H1 (cell line): Measurements from ENCODE around the gene MREG. TPM values are rescaled to one million over a fixed set of nuclear protein-coding genes. Genes with fewer than 3 reads are reported as not detected.

Source experiments
- CTCF ChIA-PET: fragments of 300-600 bp; sonication (Branson Sonifier 250); formaldehyde crosslinking; loops from one replicate; lab custom pipeline; 2021; ENCODE audit not compliant: partially characterized antibody; lab: Charles Lee
- POLR2A ChIA-PET: fragments of 300-600 bp; sonication (Branson Sonifier 250); formaldehyde crosslinking; loops from one replicate; lab custom pipeline; 2021; ENCODE audit warnings: inconsistent platforms; ENCODE audit not compliant: partially characterized antibody; lab: Charles Lee
- DNase-seq, 2 experiments: peaks; one replicate each; pipeline versions ENCODE4 v3.0.0 to v3.0.0-alpha.2; 2010 to 2022; ENCODE audit warnings: low spot score in 2 of 2, low read depth in 1 of 2, mixed read lengths in 1 of 2
- FAIRE-seq: peaks from 2 replicates; lab custom pipeline; 2011; peaks lifted over from hg19 to GRCh38; lab: Jason Lieb, UNC
- H2AFZ ChIP-seq: 2 replicates; pipeline ENCODE4 v1.8.1; 2012; ENCODE audit warnings: low read length, inconsistent platforms
- H2AK5ac ChIP-seq: 2 replicates; pipeline ENCODE4 v1.6.1; 2013; ENCODE audit warnings: low read depth, low read length
- H2BK120ac ChIP-seq: replicated peaks from 2 replicates; pipeline ENCODE3; 2013; ENCODE audit warnings: low read depth, low read length, inconsistent platforms
- H2BK12ac ChIP-seq: 2 replicates; pipeline ENCODE4 v1.6.1; 2013; ENCODE audit warnings: low read depth, low read length
- H2BK15ac ChIP-seq: 2 replicates; pipeline ENCODE4 v1.6.1; 2013; ENCODE audit warnings: low read length
- H2BK20ac ChIP-seq: 2 replicates; pipeline ENCODE4 v1.6.1; 2013; ENCODE audit warnings: low read length
- H2BK5ac ChIP-seq: 2 replicates; pipeline ENCODE4 v1.6.1; 2013; ENCODE audit warnings: low read depth, low read length
- H3K14ac ChIP-seq: 2 replicates; pipeline ENCODE4 v1.6.1; 2013; ENCODE audit warnings: inconsistent platforms; ENCODE audit not compliant: insufficient read length
- H3K18ac ChIP-seq: 2 replicates; pipeline ENCODE4 v1.6.1; 2013; ENCODE audit warnings: low read length; ENCODE audit errors: extremely low read depth
- H3K23ac ChIP-seq: 2 replicates; pipeline ENCODE4 v1.6.1; 2013; ENCODE audit warnings: inconsistent platforms; ENCODE audit not compliant: insufficient read length
- H3K23me2 ChIP-seq: 2 replicates; pipeline ENCODE4 v1.6.1; 2013; ENCODE audit warnings: low read depth, low read length
- H3K27ac ChIP-seq: 2 replicates; pipeline ENCODE4 v1.6.1; 2011; ENCODE audit warnings: low read depth, low read length, inconsistent platforms
- H3K27me3 ChIP-seq, 4 experiments: replicated peaks in 1 of 4; 1 replicate in 1 of 4; 2 replicates in 3 of 4; pipeline versions ENCODE4 v1.6.1 to v1.8.1; 2011 to 2013; ENCODE audit warnings: low read length in 3 of 4, mild to moderate bottlenecking in 3 of 4, inconsistent platforms in 2 of 4, mixed read lengths in 2 of 4, moderate library complexity in 1 of 4; ENCODE audit not compliant: control insufficient read depth in 3 of 4, insufficient read depth in 3 of 4; ENCODE audit errors: extremely low read depth in 1 of 4
- H3K36me3 ChIP-seq, 4 experiments: 2 replicates each; pipeline versions ENCODE4 v1.6.1 to v1.8.1; 2011 to 2013; ENCODE audit warnings: mild to moderate bottlenecking in 4 of 4, low read length in 3 of 4, moderate library complexity in 2 of 4, control low read depth in 1 of 4, inconsistent platforms in 1 of 4; ENCODE audit not compliant: insufficient read depth in 4 of 4, control insufficient read depth in 2 of 4
- H3K4ac ChIP-seq: replicated peaks from 2 replicates; pipeline ENCODE3; 2013; ENCODE audit warnings: low read length, low read depth, mixed read lengths, inconsistent platforms; ENCODE audit not compliant: insufficient read length
- H3K4me1 ChIP-seq, 4 experiments: replicated peaks in 1 of 4; 1 replicate in 1 of 4; 2 replicates in 3 of 4; pipeline versions ENCODE4 v1.6.1 to v1.8.1; 2011 to 2013; ENCODE audit warnings: low read length in 3 of 4, inconsistent platforms in 2 of 4, mixed read lengths in 1 of 4; ENCODE audit not compliant: insufficient read depth in 4 of 4, control insufficient read depth in 3 of 4
- H3K4me2 ChIP-seq, 2 experiments: 2 replicates each; pipeline versions ENCODE4 v1.6.1 to v1.8.1; 2011 to 2013; ENCODE audit warnings: low read depth in 2 of 2, low read length in 2 of 2, control low read depth in 1 of 2, inconsistent platforms in 1 of 2, mild to moderate bottlenecking in 1 of 2; ENCODE audit not compliant: insufficient read depth in 1 of 2
- H3K4me3 ChIP-seq, 4 experiments: fragments of 200-600, 300-600 bp in 1 of 4; sonication (generic), shearing (Covaris generic), sonication (Bioruptor Twin) in 1 of 4; 2 replicates each; pipeline versions ENCODE4 v1.5.1 to v1.8.1; 2011 to 2016; ENCODE audit warnings: low read length in 4 of 4, low read depth in 3 of 4, control low read depth in 2 of 4, inconsistent platforms in 2 of 4, mild to moderate bottlenecking in 2 of 4, mixed read lengths in 1 of 4, moderate library complexity in 1 of 4; ENCODE audit not compliant: insufficient read depth in 2 of 4; ENCODE audit errors: extremely low read depth in 1 of 4
- H3K56ac ChIP-seq: replicated peaks from 2 replicates; pipeline ENCODE3; 2013; ENCODE audit warnings: low read depth, mild to moderate bottlenecking, mixed read lengths, low read length, inconsistent platforms; ENCODE audit not compliant: insufficient read length
- H3K79me1 ChIP-seq: 2 replicates; pipeline ENCODE4 v1.6.1; 2013; ENCODE audit warnings: low read depth, low read length, control low read depth
- H3K79me2 ChIP-seq, 2 experiments: 2 replicates each; pipeline versions ENCODE4 v1.6.1 to v1.8.1; 2012 to 2013; ENCODE audit warnings: low read length in 2 of 2, mild to moderate bottlenecking in 2 of 2, inconsistent platforms in 1 of 2; ENCODE audit not compliant: insufficient read depth in 2 of 2, control insufficient read depth in 1 of 2
- H3K9ac ChIP-seq, 4 experiments: replicated peaks in 1 of 4; 1 replicate in 1 of 4; 2 replicates in 3 of 4; pipeline versions ENCODE4 v1.6.1 to v1.8.1; 2011 to 2013; ENCODE audit warnings: low read depth in 3 of 4, low read length in 3 of 4, control low read depth in 2 of 4, mild to moderate bottlenecking in 2 of 4, moderate library complexity in 2 of 4, inconsistent platforms in 1 of 4; ENCODE audit errors: extremely low read depth in 1 of 4
- H3K9me3 ChIP-seq, 2 experiments: 2 replicates each; pipeline versions ENCODE4 v1.6.1 to v1.8.1; 2012 to 2013; ENCODE audit warnings: mild to moderate bottlenecking in 2 of 2, moderate library complexity in 2 of 2, control low read depth in 1 of 2, inconsistent platforms in 1 of 2, low read depth in 1 of 2, low read length in 1 of 2, mixed read lengths in 1 of 2; ENCODE audit not compliant: insufficient read depth in 2 of 2
- H4K20me1 ChIP-seq, 2 experiments: replicated peaks in 1 of 2; 2 replicates each; pipeline versions ENCODE3 to v1.8.1; 2011 to 2013; ENCODE audit warnings: inconsistent platforms in 2 of 2, low read length in 2 of 2, mild to moderate bottlenecking in 1 of 2; ENCODE audit not compliant: insufficient read depth in 2 of 2, control insufficient read depth in 1 of 2
- H4K5ac ChIP-seq: 2 replicates; pipeline ENCODE4 v1.6.1; 2013; ENCODE audit warnings: low read length, low read depth, mixed read lengths, inconsistent platforms; ENCODE audit not compliant: insufficient read length
- H4K8ac ChIP-seq: 2 replicates; pipeline ENCODE4 v1.8.0; 2013; ENCODE audit warnings: mild to moderate bottlenecking, moderate library complexity, low read length, inconsistent platforms; ENCODE audit not compliant: insufficient read depth; ENCODE audit errors: extremely low read depth
- H4K91ac ChIP-seq: replicated peaks from 2 replicates; pipeline ENCODE3; 2013; ENCODE audit warnings: low read length, mixed read lengths, inconsistent platforms; ENCODE audit not compliant: insufficient read length
- CBX8 ChIP-seq: fragments of 300-800, 300-1000 bp; sonication (generic); IDR thresholded peaks from 2 replicates; pipeline ENCODE4 v1.7.1; 2016; ENCODE audit warnings: low read depth, low read length, borderline replicate concordance
- CEBPB ChIP-seq: IDR thresholded peaks from 2 replicates; pipeline ENCODE4 v1.6.1; 2012; ENCODE audit warnings: low read depth, low read length
- CTBP2 ChIP-seq: IDR thresholded peaks from 2 replicates; pipeline ENCODE4 v1.7.0; 2011; ENCODE audit warnings: borderline replicate concordance, mild to moderate bottlenecking, moderate library complexity, mixed read lengths, low read length; ENCODE audit not compliant: insufficient read depth, insufficient read length
- EZH2 ChIP-seq: fragments of 200-600 bp; sonication (generic); IDR thresholded peaks from 2 replicates; pipeline ENCODE4 v1.7.1; 2012; ENCODE audit warnings: low read depth, mild to moderate bottlenecking, moderate library complexity, low read length, inconsistent platforms; ENCODE audit not compliant: severe bottlenecking
- GABPA ChIP-seq: IDR thresholded peaks from 2 replicates; pipeline ENCODE4 v1.6.1; 2011; ENCODE audit warnings: mild to moderate bottlenecking, low read length, moderate library complexity, borderline replicate concordance; ENCODE audit not compliant: insufficient read depth
- MAFK ChIP-seq: IDR thresholded peaks from 2 replicates; pipeline ENCODE4 v1.6.1; 2012; ENCODE audit warnings: low read depth, mild to moderate bottlenecking, improper control_type of control experiment, low read length
- NRF1 ChIP-seq: IDR thresholded peaks from 2 replicates; pipeline ENCODE4 v1.6.1; 2011; ENCODE audit warnings: mild to moderate bottlenecking, low read depth, low read length, improper control_type of control experiment
- PHF8 ChIP-seq: fragments of 200-600 bp; sonication (generic); conservative IDR thresholded peaks from 2 replicates; pipeline ENCODE4 v1.7.1; 2012; ENCODE audit warnings: low read depth, mild to moderate bottlenecking, inconsistent platforms, low read length, moderate library complexity
- SAP30 ChIP-seq: fragments of 300-600 bp; sonication (generic); IDR thresholded peaks from 2 replicates; pipeline ENCODE4 v1.7.1; 2012; ENCODE audit warnings: low read length, moderate library complexity, mild to moderate bottlenecking, inconsistent platforms; ENCODE audit not compliant: insufficient read depth, insufficient replicate concordance
- SP1 ChIP-seq: IDR thresholded peaks from 2 replicates; pipeline ENCODE4 v1.6.1; 2011; ENCODE audit warnings: low read depth, low read length
- TEAD4 ChIP-seq: IDR thresholded peaks from 2 replicates; pipeline ENCODE4 v1.6.1; 2012; ENCODE audit warnings: low read depth, low read length, inconsistent platforms, mixed read lengths
- WGBS, 2 experiments: shearing (Covaris generic) in 1 of 2; methylation state at CpG; one replicate each; pipeline versions ENCODE4 v1.1.6 to v1.1.7; 2013 to 2015; ENCODE audit warnings: low lambda C conversion rate in 2 of 2, mixed read lengths in 2 of 2, inconsistent platforms in 1 of 2, low coverage in 1 of 2, missing lambda C conversion rate in 1 of 2; ENCODE audit not compliant: insufficient replicate concordance in 2 of 2, insufficient coverage in 1 of 2, insufficient read length in 1 of 2; ENCODE audit errors: extremely low coverage in 1 of 2, missing lambda C conversion rate in 1 of 2; 5-methylcytosine and 5-hydroxymethylcytosine counted together
- polyA plus RNA-seq, 7 experiments: library from polyadenylated mRNA; depleted of rRNA in 3 of 7; stranded (reverse) in 5 of 7; unstranded in 2 of 7; fragments of >200 nt in 5 of 7; fragments of 200-250 nt in 2 of 7; gene quantifications; 1 replicate in 5 of 7; 2 replicates in 1 of 7; 4 replicates in 1 of 7; pipeline versions ENCODE4 v1.2.1 to v1.2.3, GENCODE V29; 2011 to 2013; ENCODE audit warnings: missing spikeins in 2 of 7, mixed read lengths in 2 of 7
- total RNA-seq: library from RNA; stranded (reverse); fragmentation: NEBNext Ultra II Directional; extraction: Animal tissue kit (Norgen Biotek cat#: 25700); gene quantifications from 2 replicates; pipeline ENCODE4 v1.2.1, GENCODE V29; 2021

The MREG gene
- total and polyA plus RNA-seq, 2 of the 8 experiments (the other 6 are each of a cell fraction or from before 2014, with no cell fraction given): 7.5 to 31.9 TPM

DNA sequence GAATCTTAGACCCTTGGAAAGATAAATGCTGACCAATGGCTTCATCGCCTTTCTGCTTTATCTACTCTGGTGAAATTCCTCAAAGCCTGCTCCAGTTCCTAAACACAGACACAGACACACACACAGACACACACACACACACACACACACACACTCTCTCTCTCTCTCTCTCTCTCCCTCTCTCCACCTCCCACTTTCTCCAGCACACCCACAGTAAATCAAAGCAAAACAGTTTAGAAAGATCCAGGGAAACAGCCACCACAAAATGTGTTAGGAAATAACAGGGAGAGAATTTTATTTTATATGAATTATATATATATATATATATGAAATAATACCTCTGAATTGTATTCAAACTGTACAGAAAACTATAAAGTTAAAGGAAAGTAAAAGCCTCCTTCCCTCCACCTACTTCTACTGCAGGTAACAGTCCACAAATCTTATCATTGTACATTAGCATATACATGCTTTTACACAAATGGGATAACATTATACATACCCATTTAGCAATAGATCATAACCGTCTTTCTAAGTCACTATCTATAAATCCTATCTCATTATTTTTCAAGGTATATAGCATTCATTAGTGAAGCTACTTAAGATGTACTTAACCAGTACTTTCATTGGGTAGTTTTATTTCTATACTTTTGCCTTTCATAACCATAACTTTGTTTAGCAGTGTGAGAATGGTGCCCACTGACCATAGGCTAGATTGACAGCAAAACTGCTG, 38.5 kb downstream of the MREG start:
- Histone ChIP-seq H3K79me2 (peaks cover 0 to 57% of the 10 kb centered on the region in 2 experiments; a peak in 2 of 4 replicates), H2BK20ac (no peak overlapping the region), H3K36me3 (no peaks in the 10 kb centered on the region), H4K8ac (no peak overlapping the region), H3K4ac (no peak overlapping the region), H3K9me3 (no peaks in the 10 kb centered on the region), H3K27me3 (no peaks in the 10 kb centered on the region), H2BK5ac (no peak overlapping the region), H3K14ac (no peak overlapping the region), H4K91ac (no peak overlapping the region), H2AFZ (no peak overlapping the region), H2AK5ac (no peak overlapping the region), H3K18ac (no peak overlapping the region), H3K4me1 (peaks cover 0 to 14% (median 7%) of the 10 kb centered on the region in 4 experiments; a peak in 3 of 7 replicates), H3K23ac (no peak overlapping the region), H3K27ac (no peak overlapping the region), H4K20me1 (peaks cover 0 to 2% of the 10 kb centered on the region in 2 experiments), H3K56ac (no peak overlapping the region), H3K9ac (no peak overlapping the region), H2BK15ac (no peak overlapping the region), H3K4me3 (no peak overlapping the region), H3K79me1 (peaks cover 9% of the 10 kb centered on the region), H4K5ac (no peak overlapping the region), H3K23me2 (no peaks in the 10 kb centered on the region; the same call in 1 of the 2 replicates), H2BK120ac (no peak overlapping the region), H2BK12ac (no peak overlapping the region), H3K4me2 (peak overlapping the region; percentile 6 to 31; a peak in 3 of 4 replicates)
- ChIA-PET POLR2A (no interaction called here), CTCF (interaction anchor here (0.6 to 2.1 kb wide), 6 partner anchors 10 to 242 kb away, joined by 3 to 8 read pairs (median 4); no protein-coding TSS in a partner anchor)
- 82% methylated on average over 2 of the region's 2 CpGs; no CpG with 5 or more reads in 1 of the 2 experiments for WGBS, 2 experiments
- no peak for DNase-seq
- no peak for FAIRE-seq
- TF ChIP-seq NRF1 (no peak), CEBPB (no peak), CTBP2 (no peak), PHF8 (no peak), MAFK (no peak), SAP30 (no peak), GABPA (no peak), TEAD4 (no peak), EZH2 (no peak), CBX8 (no peak), SP1 (no peak)
